GM18907 (cell line): ENCODE results near the gene CDKN2B.

Experiments
- ATAC-seq: cut with Tn5 transposase; IDR thresholded peaks from one replicate; pipeline ENCODE4 v1.9.1; 2021; ENCODE audit warnings: mild to moderate bottlenecking, moderate library complexity; ENCODE audit not compliant: unreplicated experiment

CDKN2B gene

GRCh38 chr9:21995006-21995665 lies 14.0 kb downstream of the CDKN2B start:
- peak; percentile 86 for ATAC-seq

GRCh38 chr9:21994556-21995005 lies 14.5 kb downstream of the CDKN2B start, which contains the start of gene CDKN2B-AS1:
Gene CDKN2B-AS1, plus strand, starts transcription at chr9:21994791.
- ATAC-seq = peak; percentile 51

GRCh38 chr9:21993893-21994555 lies 15.1 kb downstream of the CDKN2B start, which contains the start of gene CDKN2A:
Gene CDKN2A, minus strand, starts transcription at chr9:21994392.
- ATAC-seq = peak; percentile 47

- no peak for ATAC-seq
These were observed 16.1 kb downstream of the CDKN2B start for GRCh38 chr9:21993007-21993406.

- ATAC-seq = no peak
These were observed 17.8 kb downstream of the CDKN2B start for GRCh38 chr9:21991072-21991959.

DNA sequence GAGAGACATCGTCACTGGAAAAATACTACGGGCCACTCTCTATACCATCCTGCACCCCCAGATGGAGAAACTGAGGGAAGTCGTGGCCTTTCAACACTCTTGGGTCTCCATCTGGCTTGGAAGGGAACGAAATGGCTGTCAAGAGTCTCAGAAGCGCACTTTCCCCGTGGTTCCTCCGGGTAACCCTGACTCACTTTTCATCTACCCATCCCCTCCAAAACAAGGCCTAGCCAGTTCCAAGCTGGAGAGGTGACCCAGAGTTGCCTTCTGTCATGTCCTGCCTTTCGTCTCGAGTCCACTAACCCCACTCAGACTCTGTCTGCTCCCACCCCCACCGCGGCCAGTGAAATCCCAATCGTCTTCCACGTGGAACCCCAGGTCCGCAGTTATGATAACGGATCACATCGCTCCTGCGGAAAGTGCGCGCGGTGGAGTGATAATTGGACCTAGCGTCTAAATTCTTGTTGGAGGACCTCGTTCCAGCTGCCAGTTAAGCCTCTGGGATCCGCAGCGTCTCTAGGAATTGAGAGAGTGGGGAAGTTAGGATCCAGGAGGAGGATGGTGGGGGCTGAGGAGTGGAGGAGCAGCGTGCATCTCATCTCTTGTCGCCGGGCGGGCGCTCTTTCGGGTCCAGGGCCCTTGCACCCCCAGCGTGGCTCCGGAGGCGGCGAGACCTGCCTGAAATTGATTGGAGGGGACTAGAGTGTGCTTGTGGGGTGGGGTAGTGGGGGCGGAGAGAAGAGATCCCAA lies 19.5 kb downstream of the CDKN2B start:
- no peak for ATAC-seq

GRCh38 chr9:21988056-21988990 lies 20.8 kb downstream of the CDKN2B start:
- ATAC-seq = no peak

DNA sequence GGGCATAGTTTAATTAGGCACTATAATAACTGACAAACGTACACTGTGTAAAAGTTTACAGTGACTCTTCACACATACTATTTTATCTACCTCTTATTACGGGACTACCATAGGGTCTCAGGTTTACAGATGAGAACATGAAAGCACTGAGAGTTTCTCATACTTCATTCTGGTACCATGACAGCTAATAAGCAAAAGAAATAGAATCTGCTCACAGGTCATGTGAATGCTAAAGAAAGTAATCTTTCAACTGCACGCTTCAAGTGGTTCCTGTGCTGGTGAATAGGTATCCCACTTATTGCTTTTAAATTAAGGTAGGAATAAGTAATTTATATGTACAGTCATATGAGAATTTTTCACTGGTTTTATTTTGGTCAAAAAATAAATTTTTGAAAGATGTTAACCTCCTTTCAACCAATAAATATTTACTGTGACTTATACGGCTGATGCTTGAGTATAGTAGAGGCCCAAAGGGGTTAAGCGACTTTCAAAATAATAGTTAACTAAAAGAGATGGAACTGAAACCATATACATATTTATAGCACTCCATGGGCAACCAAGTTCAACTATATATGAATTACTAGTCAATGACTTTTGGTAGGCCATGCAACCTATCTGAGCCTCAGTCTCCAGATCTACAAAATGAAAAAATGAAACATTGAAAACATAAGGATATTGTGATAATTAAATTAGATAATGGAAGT lies 23.0 kb downstream of the CDKN2B start:
- peak; percentile 72 for ATAC-seq

DNA sequence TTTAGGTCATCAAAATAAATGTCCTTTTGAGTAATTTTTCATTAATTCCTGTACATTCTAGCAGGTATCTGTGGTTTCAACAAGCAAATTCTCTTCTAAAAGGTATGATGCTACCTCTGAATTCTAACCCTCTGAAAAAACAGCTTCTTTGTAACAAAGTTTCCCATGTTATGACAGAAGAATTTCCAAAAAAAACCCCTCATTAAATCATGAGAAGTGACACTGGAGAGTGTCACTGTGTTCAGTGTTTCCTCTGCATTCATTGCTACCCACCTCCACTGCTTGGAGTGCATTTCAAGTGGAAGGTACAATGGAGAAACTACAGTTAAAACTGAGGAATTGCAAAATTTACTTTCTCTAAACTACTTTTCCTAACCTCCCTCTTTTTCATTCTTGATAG lies 25.0 kb downstream of the CDKN2B start:
- ATAC-seq = no peak

- no peak for ATAC-seq
These were observed 25.6 kb downstream of the CDKN2B start for GRCh38 chr9:21983561-21983935.

DNA sequence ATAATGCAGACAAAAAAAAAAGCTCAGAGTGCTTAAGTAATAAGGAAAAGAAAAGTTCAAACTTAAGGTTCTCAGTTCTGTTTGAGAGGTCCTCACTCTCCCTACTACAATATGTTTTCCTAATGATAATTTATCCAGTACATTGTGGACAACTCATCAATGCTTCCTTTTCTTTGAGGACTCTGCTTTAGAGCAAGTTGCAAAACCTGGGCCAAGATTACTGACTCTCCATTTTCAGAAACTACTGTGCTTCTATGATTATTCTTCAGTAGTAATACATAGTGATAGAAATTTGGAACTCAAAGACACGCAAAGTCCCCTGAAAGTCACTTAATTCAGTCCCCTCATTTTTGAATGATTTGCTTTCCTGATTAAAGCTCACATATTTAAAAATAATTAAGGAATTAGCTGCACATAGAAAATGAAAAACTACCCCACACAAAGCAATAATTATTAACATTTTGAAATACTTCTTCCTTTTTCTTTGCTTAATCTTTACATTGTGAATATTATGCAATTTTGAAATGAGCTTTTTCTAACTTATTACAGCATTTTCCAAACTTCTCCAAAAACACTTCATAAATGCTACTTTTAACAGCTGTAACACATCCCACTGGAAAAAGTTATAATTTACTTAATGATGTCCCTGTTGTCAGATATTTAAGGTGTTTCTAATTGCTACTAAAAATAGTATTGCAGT lies 26.1 kb downstream of the CDKN2B start:
- no peak for ATAC-seq

DNA sequence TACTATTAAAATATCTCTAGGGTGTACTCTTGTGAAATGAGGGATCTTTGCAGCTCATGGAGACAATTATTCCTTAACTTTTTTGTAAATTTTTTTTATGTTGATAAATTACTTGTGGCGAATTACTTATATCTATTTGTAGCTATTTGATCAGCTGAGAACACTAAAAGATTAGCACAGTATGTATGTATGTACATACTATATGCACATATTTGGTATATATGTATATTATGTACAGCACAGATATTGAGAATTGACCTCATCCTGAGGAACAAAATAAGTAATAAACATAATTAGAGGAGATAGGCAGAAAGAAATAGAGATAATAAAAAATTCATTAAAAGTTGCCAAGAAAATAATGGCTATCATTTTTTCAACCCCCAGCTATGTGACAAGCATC lies 26.7 kb downstream of the CDKN2B start:
- ATAC-seq = no peak

GRCh38 chr9:21976334-21976875 lies 32.7 kb downstream of the CDKN2B start:
- no peak for ATAC-seq

DNA sequence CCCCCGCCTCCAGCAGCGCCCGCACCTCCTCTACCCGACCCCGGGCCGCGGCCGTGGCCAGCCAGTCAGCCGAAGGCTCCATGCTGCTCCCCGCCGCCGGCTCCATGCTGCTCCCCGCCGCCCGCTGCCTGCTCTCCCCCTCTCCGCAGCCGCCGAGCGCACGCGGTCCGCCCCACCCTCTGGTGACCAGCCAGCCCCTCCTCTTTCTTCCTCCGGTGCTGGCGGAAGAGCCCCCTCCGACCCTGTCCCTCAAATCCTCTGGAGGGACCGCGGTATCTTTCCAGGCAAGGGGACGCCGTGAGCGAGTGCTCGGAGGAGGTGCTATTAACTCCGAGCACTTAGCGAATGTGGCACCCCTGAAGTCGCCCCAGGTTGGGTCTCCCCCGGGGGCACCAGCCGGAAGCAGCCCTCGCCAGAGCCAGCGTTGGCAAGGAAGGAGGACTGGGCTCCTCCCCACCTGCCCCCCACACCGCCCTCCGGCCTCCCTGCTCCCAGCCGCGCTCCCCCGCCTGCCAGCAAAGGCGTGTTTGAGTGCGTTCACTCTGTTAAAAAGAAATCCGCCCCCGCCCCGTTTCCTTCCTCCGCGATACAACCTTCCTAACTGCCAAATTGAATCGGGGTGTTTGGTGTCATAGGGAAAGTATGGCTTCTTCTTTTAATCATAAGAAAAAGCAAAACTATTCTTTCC lies 34.2 kb downstream of the CDKN2B start:
- peak; percentile 76 for ATAC-seq

- no peak for ATAC-seq
These were observed 34.8 kb downstream of the CDKN2B start for GRCh38 chr9:21974343-21974721.

DNA sequence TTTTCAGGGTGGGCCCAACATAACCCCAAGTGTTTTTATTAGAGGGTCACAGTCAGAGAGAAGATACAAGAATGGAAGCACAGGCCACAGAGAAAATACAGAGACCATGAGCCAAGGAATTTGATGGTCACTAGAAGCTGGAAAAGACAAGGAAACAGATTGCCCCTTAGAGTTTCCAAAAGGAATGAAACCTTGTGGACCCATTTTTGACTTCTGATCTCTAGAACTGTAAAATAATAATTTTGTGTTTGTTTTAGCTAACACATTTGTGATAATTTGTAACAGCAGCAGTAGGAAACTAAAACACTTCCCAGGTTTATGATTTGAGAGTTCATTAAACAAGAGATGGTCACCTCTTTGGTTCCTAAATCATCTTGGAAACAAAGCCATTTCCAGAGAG lies 36.7 kb downstream of the CDKN2B start:
- ATAC-seq = no peak

GRCh38 chr9:21970800-21971640 lies 38.1 kb downstream of the CDKN2B start:
- no peak for ATAC-seq
